Stimulated activated CD4-positive, alpha-beta T cell treated with anti-CD3 and anti-CD28 coated beads, Interleukin-4, amount 100 ng/mL, for 4 hours (primary cell): ENCODE measurements around the gene TMX3.
A peak's percentile ranks its signal among the peaks of the same experiment; 100 is the strongest.

Source experiments
- DNase-seq, 2 experiments: peaks; one replicate each; pipeline ENCODE4 v3.0.0-alpha.2; 2020

TMX3 gene

GRCh38 chr18:68714712-68715496 is at the start of gene TMX3:
Gene TMX3 (minus strand): TSS chr18:68715108. CDS start chr18:68714981, 127 bp downstream.
- DNase-seq: peak; percentile 89 to 92

GRCh38 chr18:68764016-68764415 is 49.1 kb upstream of the TMX3 start:
- no peak for DNase-seq

- DNase-seq: no peak
Observed at GRCh38 chr18:68763083-68763482, 48.2 kb upstream of the TMX3 start.

GRCh38 chr18:68759308-68759707 is 44.4 kb upstream of the TMX3 start:
- no peak for DNase-seq

- DNase-seq: no peak
Observed at GRCh38 chr18:68757126-68757525, 42.2 kb upstream of the TMX3 start.

- no peak for DNase-seq
Observed at GRCh38 chr18:68742206-68742605, 27.3 kb upstream of the TMX3 start.

- no peak for DNase-seq
Observed at GRCh38 chr18:68740966-68741365, 26.1 kb upstream of the TMX3 start.

- no peak for DNase-seq
Observed at GRCh38 chr18:68739462-68739861, 24.6 kb upstream of the TMX3 start.

- no peak for DNase-seq
Observed at GRCh38 chr18:68738564-68738963, 23.7 kb upstream of the TMX3 start.

- DNase-seq: no peak
Observed at GRCh38 chr18:68735483-68736343, 20.8 kb upstream of the TMX3 start.

- no peak for DNase-seq
Observed at GRCh38 chr18:68734308-68734707, 19.4 kb upstream of the TMX3 start.

GRCh38 chr18:68733707-68734106 is 18.8 kb upstream of the TMX3 start:
- DNase-seq: no peak

- DNase-seq: no peak
Observed at GRCh38 chr18:68728081-68728700, 13.3 kb upstream of the TMX3 start.

- DNase-seq: no peak
Observed at GRCh38 chr18:68727506-68727905, 12.6 kb upstream of the TMX3 start.

- no peak for DNase-seq
Observed at GRCh38 chr18:68725346-68725745, 10.4 kb upstream of the TMX3 start.

GRCh38 chr18:68724021-68724420 is 9.1 kb upstream of the TMX3 start:
- no peak for DNase-seq

GRCh38 chr18:68723539-68723938 is 8.6 kb upstream of the TMX3 start:
- DNase-seq: no peak

GRCh38 chr18:68722821-68723220 is 7.9 kb upstream of the TMX3 start:
- no peak for DNase-seq

- DNase-seq: no peak
Observed at GRCh38 chr18:68721681-68722583, 7.0 kb upstream of the TMX3 start.

GRCh38 chr18:68714366-68714711 is 569 bp downstream of the TMX3 start:
- DNase-seq: no peak

- no peak for DNase-seq
Observed at GRCh38 chr18:68713796-68714195, 1.1 kb downstream of the TMX3 start.

- DNase-seq: no peak
Observed at GRCh38 chr18:68713131-68713530, 1.8 kb downstream of the TMX3 start.

GRCh38 chr18:68707646-68708045 is 7.3 kb downstream of the TMX3 start:
- DNase-seq: no peak
